ENCODE measurements around the gene TOMM40.

TOMM40 gene

DNA sequence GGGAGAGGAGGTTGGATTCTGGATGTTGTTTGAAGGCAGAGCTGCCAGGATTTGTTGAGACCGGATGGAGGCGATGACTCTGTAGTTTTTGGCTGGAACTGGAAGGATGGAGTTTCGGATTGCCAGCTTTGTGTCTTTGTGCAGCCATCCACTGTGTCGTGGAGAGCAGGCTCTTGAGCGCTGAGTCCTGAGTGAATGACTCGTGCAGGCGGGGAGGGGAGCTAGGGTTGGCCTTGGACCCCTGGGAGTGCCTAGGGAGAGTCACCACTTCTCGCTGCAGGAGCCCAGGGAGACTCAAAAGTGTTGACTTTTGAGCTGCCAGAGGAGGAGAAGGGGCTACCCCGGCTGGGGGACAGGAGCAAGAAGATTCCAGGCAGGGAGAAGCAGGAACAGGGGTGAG is 3.9 kb downstream of the TOMM40 start:
- H3K27ac ChIP-seq (ENCODE audit: low read depth, low read length): no peak overlapping the region
- H3K9ac ChIP-seq (ENCODE audit: low read length in 5 of 5): no peak overlapping the region
- H3K36me3 ChIP-seq (ENCODE audit: control insufficient read depth in 5 of 5, insufficient read depth in 5 of 5, low read length in 5 of 5): peaks cover 0 to 61% (median 53%) of the 10 kb centered on the region in 5 donors
- H3K4me3 ChIP-seq (ENCODE audit: low read depth in 1 of 5, low read length in 5 of 5): no peak overlapping the region
- H3K4me1 ChIP-seq (ENCODE audit: control insufficient read depth in 5 of 5, insufficient read depth in 5 of 5, low read length in 5 of 5): peaks cover 7 to 21% (median 19%) of the 10 kb centered on the region in 5 donors
- no peaks in the 10 kb centered on the region for H3K9me3 ChIP-seq (ENCODE audit: control insufficient read depth in 5 of 5, low read length in 5 of 5)
- H3K27me3 ChIP-seq (ENCODE audit: control insufficient read depth in 5 of 5, insufficient read depth in 4 of 5, low read length in 5 of 5): no peaks in the 10 kb centered on the region

DNA sequence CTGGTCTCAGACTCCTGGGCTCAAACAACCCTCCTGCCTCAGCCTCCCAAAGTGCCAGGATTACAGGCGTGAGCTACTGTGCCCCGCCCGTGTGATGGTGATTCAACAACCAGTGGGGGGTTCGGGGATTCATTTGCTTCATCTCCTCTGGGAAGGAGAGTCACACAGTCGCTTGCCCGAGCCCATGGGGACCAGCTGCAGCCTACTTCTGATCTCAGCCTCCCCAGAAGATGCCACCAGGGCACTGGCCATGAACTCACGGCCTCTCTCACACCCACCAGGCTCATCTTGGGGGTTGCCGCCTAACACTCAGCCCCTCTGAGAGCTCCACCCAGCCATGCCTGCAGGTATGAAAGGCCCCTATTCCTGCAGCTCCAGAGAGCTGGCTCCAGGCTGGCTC is 6.8 kb downstream of the TOMM40 start:
- Histone ChIP-seq H3K27me3 (ENCODE audit: control insufficient read depth in 5 of 5, insufficient read depth in 4 of 5, low read length in 5 of 5) (no peaks in the 10 kb centered on the region), H3K36me3 (ENCODE audit: control insufficient read depth in 5 of 5, insufficient read depth in 5 of 5, low read length in 5 of 5) (peaks cover 0 to 89% (median 76%) of the 10 kb centered on the region in 5 donors), H3K4me3 (ENCODE audit: low read depth in 1 of 5, low read length in 5 of 5) (no peak overlapping the region), H3K9me3 (ENCODE audit: control insufficient read depth in 5 of 5, low read length in 5 of 5) (no peaks in the 10 kb centered on the region), H3K27ac (ENCODE audit: low read depth, low read length) (no peak overlapping the region), H3K4me1 (ENCODE audit: control insufficient read depth in 5 of 5, insufficient read depth in 5 of 5, low read length in 5 of 5) (peaks cover 0 to 3% (median under 1%) of the 10 kb centered on the region in 5 donors), H3K9ac (ENCODE audit: low read length in 5 of 5) (no peak overlapping the region)

DNA sequence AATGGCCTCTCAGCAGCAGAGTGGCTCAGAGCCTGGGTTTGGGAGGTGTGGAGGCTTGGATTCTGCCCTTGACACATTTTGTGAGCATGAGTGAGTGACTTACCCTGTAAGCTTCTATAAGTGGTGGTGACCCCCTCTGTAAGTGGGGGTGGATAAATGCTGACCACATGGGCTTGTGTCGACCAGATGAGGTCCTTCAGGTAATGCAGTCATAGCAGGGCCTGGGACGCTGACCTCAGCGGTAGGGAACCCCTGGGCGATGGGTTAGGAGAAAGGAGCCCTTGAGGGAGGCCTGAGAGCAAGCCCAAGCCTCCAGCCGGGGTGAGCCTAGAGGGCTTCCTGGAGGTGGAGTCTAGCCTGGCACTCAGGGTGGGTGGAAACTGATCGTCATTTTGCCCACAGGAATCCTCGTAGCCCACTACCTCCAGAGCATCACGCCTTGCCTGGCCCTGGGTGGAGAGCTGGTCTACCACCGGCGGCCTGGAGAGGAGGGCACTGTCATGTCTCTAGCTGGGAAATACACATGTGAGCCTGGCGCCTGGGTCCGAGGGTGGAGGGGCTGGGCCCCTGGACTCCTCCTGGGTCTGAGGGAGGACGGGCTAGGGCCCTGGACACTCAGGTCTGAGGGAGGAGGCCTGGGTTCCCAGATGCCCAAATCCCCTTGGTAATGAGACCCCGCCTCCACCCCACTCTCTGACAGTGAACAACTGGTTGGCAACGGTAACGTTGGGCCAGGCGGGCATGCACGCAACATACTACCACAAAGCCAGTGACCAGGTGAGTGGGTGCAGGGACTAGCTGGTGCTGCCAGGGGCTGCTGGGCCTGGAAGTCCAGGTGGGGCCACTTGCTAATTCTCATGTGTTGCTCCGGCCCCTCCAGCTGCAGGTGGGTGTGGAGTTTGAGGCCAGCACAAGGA is 9.5 kb downstream of the TOMM40 start:
- Histone ChIP-seq H3K27me3 (ENCODE audit: control insufficient read depth in 5 of 5, insufficient read depth in 4 of 5, low read length in 5 of 5) (peaks cover 0 to 4% (median 3%) of the 10 kb centered on the region in 5 donors), H3K4me1 (ENCODE audit: control insufficient read depth in 5 of 5, insufficient read depth in 5 of 5, low read length in 5 of 5) (peaks cover 2 to 18% (median 11%) of the 10 kb centered on the region in 5 donors), H3K9me3 (ENCODE audit: control insufficient read depth in 5 of 5, low read length in 5 of 5) (no peaks in the 10 kb centered on the region), H3K27ac (ENCODE audit: low read depth, low read length) (no peak overlapping the region), H3K36me3 (ENCODE audit: control insufficient read depth in 5 of 5, insufficient read depth in 5 of 5, low read length in 5 of 5) (peaks cover 0 to 68% (median 54%) of the 10 kb centered on the region in 5 donors), H3K9ac (ENCODE audit: low read length in 5 of 5) (no peak overlapping the region), H3K4me3 (ENCODE audit: low read depth in 1 of 5, low read length in 5 of 5) (no peak overlapping the region)

DNA sequence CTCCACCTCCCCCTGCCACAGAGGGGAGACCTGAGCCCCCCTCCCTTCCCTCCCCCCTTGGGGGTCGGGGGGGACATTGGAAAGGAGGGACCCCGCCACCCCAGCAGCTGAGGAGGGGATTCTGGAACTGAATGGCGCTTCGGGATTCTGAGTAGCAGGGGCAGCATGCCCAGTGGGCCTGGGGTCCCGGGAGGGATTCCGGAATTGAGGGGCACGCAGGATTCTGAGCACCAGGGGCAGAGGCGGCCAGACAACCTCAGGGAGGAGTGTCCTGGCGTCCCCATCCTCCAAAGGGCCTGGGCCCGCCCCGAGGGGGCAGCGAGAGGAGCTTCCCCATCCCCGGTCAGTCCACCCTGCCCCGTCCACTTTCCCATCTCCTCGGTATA is 12.2 kb downstream of the TOMM40 start:
- Histone ChIP-seq H3K4me1 (ENCODE audit: control insufficient read depth in 5 of 5, insufficient read depth in 5 of 5, low read length in 5 of 5) (peaks cover 2 to 37% (median 20%) of the 10 kb centered on the region in 5 donors), H3K9me3 (ENCODE audit: control insufficient read depth in 5 of 5, low read length in 5 of 5) (no peaks in the 10 kb centered on the region), H3K27me3 (ENCODE audit: control insufficient read depth in 5 of 5, insufficient read depth in 4 of 5, low read length in 5 of 5) (peaks cover 0 to 13% (median 7%) of the 10 kb centered on the region in 5 donors), H3K36me3 (ENCODE audit: control insufficient read depth in 5 of 5, insufficient read depth in 5 of 5, low read length in 5 of 5) (peaks cover 0 to 43% (median 30%) of the 10 kb centered on the region in 5 donors), H3K4me3 (ENCODE audit: low read depth in 1 of 5, low read length in 5 of 5) (no peak overlapping the region), H3K27ac (ENCODE audit: low read depth, low read length) (no peak overlapping the region), H3K9ac (ENCODE audit: low read length in 5 of 5) (no peak overlapping the region)

DNA sequence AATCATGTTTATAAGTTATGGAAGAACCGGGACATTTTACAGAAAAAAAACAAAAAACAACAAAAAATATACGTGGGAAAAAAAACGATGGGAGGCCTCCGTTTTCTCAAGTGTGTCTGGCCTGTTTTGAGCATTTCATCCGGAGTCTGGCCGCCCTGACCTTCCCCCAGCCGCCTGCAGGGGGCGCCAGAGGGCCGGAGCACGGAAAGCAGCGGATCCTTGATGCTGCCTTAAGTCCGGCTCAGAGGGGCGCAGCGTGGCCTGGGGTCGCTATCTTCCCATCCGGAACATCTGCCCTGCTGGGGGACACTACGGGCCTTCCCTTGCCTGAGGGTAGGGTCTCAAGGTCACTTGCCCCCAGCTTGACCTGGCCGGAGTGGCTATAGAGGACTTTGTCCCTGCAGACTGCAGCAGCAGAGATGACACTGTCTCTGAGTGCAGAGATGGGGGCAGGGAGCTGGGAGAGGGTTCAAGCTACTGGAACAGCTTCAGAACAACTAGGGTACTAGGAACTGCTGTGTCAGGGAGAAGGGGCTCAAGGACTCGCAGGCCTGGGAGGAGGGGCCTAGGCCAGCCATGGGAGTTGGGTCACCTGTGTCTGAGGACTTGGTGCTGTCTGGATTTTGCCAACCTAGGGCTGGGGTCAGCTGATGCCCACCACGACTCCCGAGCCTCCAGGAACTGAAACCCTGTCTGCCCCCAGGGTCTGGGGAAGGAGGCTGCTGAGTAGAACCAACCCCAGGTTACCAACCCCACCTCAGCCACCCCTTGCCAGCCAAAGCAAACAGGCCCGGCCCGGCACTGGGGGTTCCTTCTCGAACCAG is 12.8 kb downstream of the TOMM40 start:
- Histone ChIP-seq H3K27ac (ENCODE audit: low read depth, low read length) (no peak overlapping the region), H3K27me3 (ENCODE audit: control insufficient read depth in 5 of 5, insufficient read depth in 4 of 5, low read length in 5 of 5) (peaks cover 0 to 13% (median 7%) of the 10 kb centered on the region in 5 donors), H3K4me1 (ENCODE audit: control insufficient read depth in 5 of 5, insufficient read depth in 5 of 5, low read length in 5 of 5) (peaks cover 2 to 37% (median 20%) of the 10 kb centered on the region in 5 donors), H3K4me3 (ENCODE audit: low read depth in 1 of 5, low read length in 5 of 5) (no peak overlapping the region), H3K9me3 (ENCODE audit: control insufficient read depth in 5 of 5, low read length in 5 of 5) (no peaks in the 10 kb centered on the region), H3K9ac (ENCODE audit: low read length in 5 of 5) (peak overlapping the region in 1 of 5 donors; percentile 35), H3K36me3 (ENCODE audit: control insufficient read depth in 5 of 5, insufficient read depth in 5 of 5, low read length in 5 of 5) (peaks cover 0 to 42% (median 32%) of the 10 kb centered on the region in 5 donors)

DNA sequence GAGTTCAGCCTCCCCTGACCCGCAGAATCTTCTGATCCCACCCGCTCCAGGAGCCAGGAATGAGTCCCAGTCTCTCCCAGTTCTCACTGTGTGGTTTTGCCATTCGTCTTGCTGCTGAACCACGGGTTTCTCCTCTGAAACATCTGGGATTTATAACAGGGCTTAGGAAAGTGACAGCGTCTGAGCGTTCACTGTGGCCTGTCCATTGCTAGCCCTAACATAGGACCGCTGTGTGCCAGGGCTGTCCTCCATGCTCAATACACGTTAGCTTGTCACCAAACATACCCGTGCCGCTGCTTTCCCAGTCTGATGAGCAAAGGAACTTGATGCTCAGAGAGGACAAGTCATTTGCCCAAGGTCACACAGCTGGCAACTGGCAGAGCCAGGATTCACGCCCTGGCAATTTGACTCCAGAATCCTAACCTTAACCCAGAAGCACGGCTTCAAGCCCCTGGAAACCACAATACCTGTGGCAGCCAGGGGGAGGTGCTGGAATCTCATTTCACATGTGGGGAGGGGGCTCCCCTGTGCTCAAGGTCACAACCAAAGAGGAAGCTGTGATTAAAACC is 13.5 kb downstream of the TOMM40 start:
- H3K9ac ChIP-seq (ENCODE audit: low read length in 5 of 5): peak overlapping the region in 1 of 5 donors; percentile 35
- peaks cover 0 to 13% (median 7%) of the 10 kb centered on the region in 5 donors for H3K27me3 ChIP-seq (ENCODE audit: control insufficient read depth in 5 of 5, insufficient read depth in 4 of 5, low read length in 5 of 5)
- H3K4me3 ChIP-seq (ENCODE audit: low read depth in 1 of 5, low read length in 5 of 5): no peak overlapping the region
- H3K27ac ChIP-seq (ENCODE audit: low read depth, low read length): no peak overlapping the region
- H3K4me1 ChIP-seq (ENCODE audit: control insufficient read depth in 5 of 5, insufficient read depth in 5 of 5, low read length in 5 of 5): peaks cover 2 to 37% (median 20%) of the 10 kb centered on the region in 5 donors
- H3K36me3 ChIP-seq (ENCODE audit: control insufficient read depth in 5 of 5, insufficient read depth in 5 of 5, low read length in 5 of 5): peaks cover 0 to 38% (median 32%) of the 10 kb centered on the region in 5 donors
- H3K9me3 ChIP-seq (ENCODE audit: control insufficient read depth in 5 of 5, low read length in 5 of 5): no peaks in the 10 kb centered on the region

DNA sequence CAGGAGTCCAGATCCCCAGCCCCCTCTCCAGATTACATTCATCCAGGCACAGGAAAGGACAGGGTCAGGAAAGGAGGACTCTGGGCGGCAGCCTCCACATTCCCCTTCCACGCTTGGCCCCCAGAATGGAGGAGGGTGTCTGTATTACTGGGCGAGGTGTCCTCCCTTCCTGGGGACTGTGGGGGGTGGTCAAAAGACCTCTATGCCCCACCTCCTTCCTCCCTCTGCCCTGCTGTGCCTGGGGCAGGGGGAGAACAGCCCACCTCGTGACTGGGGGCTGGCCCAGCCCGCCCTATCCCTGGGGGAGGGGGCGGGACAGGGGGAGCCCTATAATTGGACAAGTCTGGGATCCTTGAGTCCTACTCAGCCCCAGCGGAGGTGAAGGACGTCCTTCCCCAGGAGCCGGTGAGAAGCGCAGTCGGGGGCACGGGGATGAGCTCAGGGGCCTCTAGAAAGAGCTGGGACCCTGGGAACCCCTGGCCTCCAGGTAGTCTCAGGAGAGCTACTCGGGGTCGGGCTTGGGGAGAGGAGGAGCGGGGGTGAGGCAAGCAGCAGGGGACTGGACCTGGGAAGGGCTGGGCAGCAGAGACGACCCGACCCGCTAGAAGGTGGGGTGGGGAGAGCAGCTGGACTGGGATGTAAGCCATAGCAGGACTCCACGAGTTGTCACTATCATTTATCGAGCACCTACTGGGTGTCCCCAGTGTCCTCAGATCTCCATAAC is 14.5 kb downstream of the TOMM40 start, which contains the start of gene APOE:
Gene APOE, plus strand, starts transcription at position 360 of the 724 bp plus-strand sequence. CDS start 829 bp downstream, outside the sequence.
- H3K9ac ChIP-seq (ENCODE audit: low read length in 5 of 5): peak within 1 kb of the TSS in 4 of 5 donors; percentile 4 to 74 (median 40)
- peaks cover 0 to 13% (median 7%) of the 10 kb centered on the region in 5 donors for H3K27me3 ChIP-seq (ENCODE audit: control insufficient read depth in 5 of 5, insufficient read depth in 4 of 5, low read length in 5 of 5)
- peaks cover 0 to 27% (median 23%) of the 10 kb centered on the region in 5 donors for H3K36me3 ChIP-seq (ENCODE audit: control insufficient read depth in 5 of 5, insufficient read depth in 5 of 5, low read length in 5 of 5)
- H3K9me3 ChIP-seq (ENCODE audit: control insufficient read depth in 5 of 5, low read length in 5 of 5): no peaks in the 10 kb centered on the region
- peak within 1 kb of the TSS; percentile 44 to 74 (median 63) for H3K4me3 ChIP-seq (ENCODE audit: low read depth in 1 of 5, low read length in 5 of 5)
- peaks cover 2 to 48% (median 25%) of the 10 kb centered on the region in 5 donors for H3K4me1 ChIP-seq (ENCODE audit: control insufficient read depth in 5 of 5, insufficient read depth in 5 of 5, low read length in 5 of 5)
- peak within 1 kb of the TSS; percentile 37 for H3K27ac ChIP-seq (ENCODE audit: low read depth, low read length)

DNA sequence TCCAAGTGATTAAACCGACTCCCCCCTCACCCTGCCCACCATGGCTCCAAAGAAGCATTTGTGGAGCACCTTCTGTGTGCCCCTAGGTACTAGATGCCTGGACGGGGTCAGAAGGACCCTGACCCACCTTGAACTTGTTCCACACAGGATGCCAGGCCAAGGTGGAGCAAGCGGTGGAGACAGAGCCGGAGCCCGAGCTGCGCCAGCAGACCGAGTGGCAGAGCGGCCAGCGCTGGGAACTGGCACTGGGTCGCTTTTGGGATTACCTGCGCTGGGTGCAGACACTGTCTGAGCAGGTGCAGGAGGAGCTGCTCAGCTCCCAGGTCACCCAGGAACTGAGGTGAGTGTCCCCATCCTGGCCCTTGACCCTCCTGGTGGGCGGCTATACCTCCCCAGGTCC is 16.6 kb downstream of the TOMM40 start:
- peaks cover 0 to 13% (median 7%) of the 10 kb centered on the region in 5 donors for H3K27me3 ChIP-seq (ENCODE audit: control insufficient read depth in 5 of 5, insufficient read depth in 4 of 5, low read length in 5 of 5)
- peaks cover 0 to 8% (median 4%) of the 10 kb centered on the region in 5 donors for H3K36me3 ChIP-seq (ENCODE audit: control insufficient read depth in 5 of 5, insufficient read depth in 5 of 5, low read length in 5 of 5)
- no peak overlapping the region for H3K4me3 ChIP-seq (ENCODE audit: low read depth in 1 of 5, low read length in 5 of 5)
- no peaks in the 10 kb centered on the region for H3K9me3 ChIP-seq (ENCODE audit: control insufficient read depth in 5 of 5, low read length in 5 of 5)
- no peak overlapping the region for H3K9ac ChIP-seq (ENCODE audit: low read length in 5 of 5)
- peaks cover 8 to 67% (median 44%) of the 10 kb centered on the region in 5 donors for H3K4me1 ChIP-seq (ENCODE audit: control insufficient read depth in 5 of 5, insufficient read depth in 5 of 5, low read length in 5 of 5)
- no peak overlapping the region for H3K27ac ChIP-seq (ENCODE audit: low read depth, low read length)

Measured in subcutaneous abdominal adipose tissue (tissue), 5 donors.